Measurements from ENCODE around the gene BICD2.

DNA sequence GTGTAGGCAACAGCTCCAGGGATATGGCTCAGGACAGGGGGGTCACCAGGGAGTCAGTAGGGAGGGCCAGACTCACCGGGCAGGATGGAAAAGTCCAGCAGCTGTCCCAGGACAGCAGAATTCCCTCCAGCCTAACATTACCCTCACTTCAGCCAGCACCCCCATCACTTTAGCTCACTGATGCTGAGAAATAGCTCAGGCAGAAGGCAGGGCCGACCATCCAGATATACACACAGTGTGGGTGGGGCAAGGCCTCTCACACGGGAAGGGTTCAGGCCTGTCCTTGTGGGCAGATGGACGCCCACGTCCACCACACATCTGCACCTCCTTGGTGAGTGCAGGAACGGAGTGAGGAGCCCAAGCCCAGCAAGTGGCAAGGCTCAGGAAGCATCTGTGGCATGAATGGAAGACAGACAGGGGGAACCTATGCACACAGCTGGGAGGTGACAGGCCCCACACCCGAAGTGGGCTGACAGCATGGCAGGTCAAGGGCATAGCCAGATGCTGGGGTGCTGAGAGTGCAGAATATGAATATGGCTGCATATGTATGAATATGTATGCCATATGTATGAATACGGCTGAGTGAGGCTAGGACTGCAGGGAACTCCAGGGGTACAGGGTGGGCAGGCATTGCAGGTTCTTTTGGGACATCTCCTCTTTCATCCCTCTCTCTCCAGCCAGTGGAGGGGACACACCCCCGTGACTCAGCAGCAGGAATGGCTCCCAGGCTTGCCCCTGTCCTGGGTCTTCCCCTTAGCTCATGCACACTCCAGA lies 17.0 kb downstream of the BICD2 start:
- TF ChIP-seq CTCF (conservative IDR thresholded peaks at IDR 0.05 in 1 of 2, IDR thresholded peaks at IDR 0.05 in 1 of 2; ENCODE audit: low read depth in 1 of 2, low read length in 2 of 2) (no peak), EZH2 (IDR thresholded peaks at IDR 0.05; ENCODE audit: low read length, missing control alignments) (no peak)
